IPS DF 4.7 (cell line): Measurements from ENCODE around the gene PRAMEF6.
"Not testable (repeated sequence)": the region's sequence is repeated elsewhere in the genome, so short reads cannot be mapped to it uniquely, and the experiment has no call there.

Experiments
- DNase-seq: peaks from one replicate; pipeline ENCODE4 v3.0.0-alpha.2; 2013; ENCODE audit warnings: low spot score; ENCODE audit errors: extremely low read depth

The PRAMEF6 gene

GRCh38 chr1:12947480-12947879 lies at the start of gene PRAMEF6:
Gene PRAMEF6, minus strand, starts transcription at chr1:12947580. Its CDS starts 5,062 bp downstream, at chr1:12942518.
- DNase-seq: not testable (repeated sequence)

- not testable (repeated sequence) for DNase-seq
These were observed 23.0 kb downstream of the PRAMEF6 start for GRCh38 chr1:12924368-12924767.

GRCh38 chr1:12921749-12922148 lies 25.6 kb downstream of the PRAMEF6 start:
- not testable (repeated sequence) for DNase-seq

GRCh38 chr1:12916310-12916709 lies 31.1 kb downstream of the PRAMEF6 start, which contains the start of gene PRAMEF7:
Gene PRAMEF7, plus strand, starts transcription at chr1:12916610. Its CDS starts 1,083 bp downstream, at chr1:12917693.
- not testable (repeated sequence) for DNase-seq

- DNase-seq: not testable (repeated sequence)
These were observed 43.4 kb downstream of the PRAMEF6 start for GRCh38 chr1:12903793-12904572.

- not testable (repeated sequence) for DNase-seq
These were observed 48.2 kb downstream of the PRAMEF6 start for GRCh38 chr1:12899186-12899585.

- not testable (repeated sequence) for DNase-seq
These were observed 49.2 kb downstream of the PRAMEF6 start, which contains the start of gene PRAMEF10 for GRCh38 chr1:12898170-12898569. Gene PRAMEF10, minus strand, starts transcription at chr1:12898270. Its CDS starts 2,423 bp downstream, at chr1:12895847.
